Neuronal stem cell (in vitro differentiated cells): ENCODE measurements around the gene HSPG2.
A peak's percentile ranks its signal among the peaks of the same experiment; 100 is the strongest.

Experiments
- DNase-seq: peaks from one replicate; pipeline ENCODE4 v3.0.0-alpha.2; 2013; ENCODE audit warnings: low spot score
- H2AFZ ChIP-seq: one replicate; pipeline ENCODE4 v1.6.1; 2013; ENCODE audit warnings: mild to moderate bottlenecking, low read length, inconsistent platforms
- H2AK5ac ChIP-seq: 2 replicates; pipeline ENCODE4 v1.6.1; 2013; ENCODE audit warnings: low read depth, mild to moderate bottlenecking, inconsistent platforms, low read length, moderate library complexity, mixed read lengths
- H2BK120ac ChIP-seq: 2 replicates; pipeline ENCODE4 v1.6.1; 2013; ENCODE audit warnings: low read depth, mild to moderate bottlenecking, inconsistent platforms, low read length, moderate library complexity, mixed read lengths
- H2BK12ac ChIP-seq: one replicate; pipeline ENCODE4 v1.6.1; 2013; ENCODE audit warnings: low read length, inconsistent platforms
- H2BK15ac ChIP-seq: 2 replicates; pipeline ENCODE4 v1.6.1; 2013; ENCODE audit warnings: mild to moderate bottlenecking, low read length, inconsistent platforms, mixed read lengths
- H2BK5ac ChIP-seq: one replicate; pipeline ENCODE4 v1.6.1; 2013; ENCODE audit warnings: inconsistent platforms, mild to moderate bottlenecking, low read length, moderate library complexity
- H3K14ac ChIP-seq: one replicate; pipeline ENCODE4 v1.6.1; 2013; ENCODE audit warnings: low read length, inconsistent platforms
- H3K18ac ChIP-seq: 2 replicates; pipeline ENCODE4 v1.6.1; 2013; ENCODE audit warnings: low read length, inconsistent platforms
- H3K23ac ChIP-seq: 2 replicates; pipeline ENCODE4 v1.6.1; 2013; ENCODE audit warnings: low read depth, mild to moderate bottlenecking, mixed read lengths, low read length, inconsistent platforms; ENCODE audit not compliant: poor library complexity
- H3K27ac ChIP-seq: replicated peaks from 3 replicates; pipeline ENCODE4 v1.5.1; 2013; ENCODE audit warnings: low read length, inconsistent platforms
- H3K27me3 ChIP-seq, 3 experiments: 2 replicates each; pipeline ENCODE4 v1.6.1; 2013; ENCODE audit warnings: low read length in 3 of 3, mild to moderate bottlenecking in 2 of 3, inconsistent platforms in 1 of 3, low read depth in 1 of 3, mixed read lengths in 1 of 3, moderate library complexity in 1 of 3; ENCODE audit not compliant: control insufficient read depth in 3 of 3, insufficient read depth in 3 of 3
- H3K36me3 ChIP-seq, 2 donors: replicated peaks in 1 of 2; 2 replicates each; pipeline ENCODE4 v1.6.1; 2013; ENCODE audit warnings: low read length in 2 of 2; ENCODE audit not compliant: control insufficient read depth in 2 of 2, insufficient read depth in 2 of 2
- H3K4ac ChIP-seq: 2 replicates; pipeline ENCODE4 v1.6.1; 2013; ENCODE audit warnings: inconsistent platforms, mild to moderate bottlenecking, low read length, moderate library complexity
- H3K4me1 ChIP-seq, 2 donors: 1 replicate in 1 of 2; 2 replicates in 1 of 2; pipeline ENCODE4 v1.6.1; 2013; ENCODE audit warnings: low read length in 2 of 2, low read depth in 1 of 2; ENCODE audit not compliant: control insufficient read depth in 2 of 2, insufficient read depth in 1 of 2
- H3K4me2 ChIP-seq: one replicate; pipeline ENCODE4 v1.6.1; 2013; ENCODE audit warnings: mild to moderate bottlenecking, low read length, inconsistent platforms; ENCODE audit not compliant: insufficient read depth, poor library complexity, severe bottlenecking
- H3K4me3 ChIP-seq, 2 donors: 2 replicates each; pipeline ENCODE4 v1.5.1; 2013; ENCODE audit warnings: low read length in 2 of 2, mild to moderate bottlenecking in 2 of 2, inconsistent platforms in 1 of 2, moderate library complexity in 1 of 2
- H3K79me1 ChIP-seq: one replicate; pipeline ENCODE4 v1.6.1; 2013; ENCODE audit warnings: low read depth, mild to moderate bottlenecking, inconsistent platforms, low read length, moderate library complexity
- H3K9ac ChIP-seq: one replicate; pipeline ENCODE4 v1.6.1; 2013; ENCODE audit warnings: mild to moderate bottlenecking, low read depth, low read length, inconsistent platforms; ENCODE audit not compliant: poor library complexity
- H3K9me3 ChIP-seq, 2 donors: replicated peaks in 1 of 2; 2 replicates each; pipeline versions ENCODE3 to v1.6.1; 2013; ENCODE audit warnings: low read length in 2 of 2, mild to moderate bottlenecking in 2 of 2, inconsistent platforms in 1 of 2, low read depth in 1 of 2, mixed read lengths in 1 of 2, moderate library complexity in 1 of 2; ENCODE audit not compliant: control insufficient read depth in 2 of 2, insufficient read depth in 1 of 2
- H4K8ac ChIP-seq: one replicate; pipeline ENCODE4 v1.6.1; 2013; ENCODE audit warnings: low read depth, mild to moderate bottlenecking, inconsistent platforms, low read length, moderate library complexity
- H4K91ac ChIP-seq: one replicate; pipeline ENCODE4 v1.6.1; 2013; ENCODE audit warnings: low read length, low read depth, mild to moderate bottlenecking, inconsistent platforms; ENCODE audit not compliant: poor library complexity
- WGBS, 2 donors: extraction: QIAGEN DNeasy Blood & Tissue Kit; methylation state at CpG; one replicate each; pipeline ENCODE4 v1.1.7; 2013; ENCODE audit warnings: missing lambda C conversion rate in 2 of 2, mixed read lengths in 1 of 2; ENCODE audit not compliant: insufficient read length in 2 of 2, insufficient replicate concordance in 1 of 2; ENCODE audit errors: extremely low coverage in 2 of 2; 5-methylcytosine and 5-hydroxymethylcytosine counted together

Gene HSPG2

GRCh38 chr1:21836010-21836409, 101.1 kb downstream of the HSPG2 start:
- no peaks in the 10 kb centered on the region for H3K4me1 ChIP-seq
- H3K23ac ChIP-seq, result no peak overlapping the region
- H3K79me1 ChIP-seq, result peaks cover 2% of the 10 kb centered on the region
- H3K9ac ChIP-seq, result no peak overlapping the region
- H4K8ac ChIP-seq, result no peak overlapping the region
- no peak overlapping the region for H2BK5ac ChIP-seq
- H3K27ac ChIP-seq, result no peak overlapping the region
- H3K4me2 ChIP-seq, result no peak overlapping the region
- H3K9me3 ChIP-seq, result peaks cover 21 to 24% of the 10 kb centered on the region in 2 donors
- DNase-seq, result no peak
- H2BK15ac ChIP-seq, result no peak overlapping the region
- no peak overlapping the region for H3K4me3 ChIP-seq
- no peak overlapping the region for H3K4ac ChIP-seq
- H3K27me3 ChIP-seq, result no peaks in the 10 kb centered on the region
- H3K36me3 ChIP-seq, result peaks cover 58 to 87% of the 10 kb centered on the region in 2 donors
- H3K18ac ChIP-seq, result no peak overlapping the region
- no CpG with 5 or more reads among the region's 4 CpGs for WGBS, 2 donors
- no peak overlapping the region for H2AFZ ChIP-seq
- no peak overlapping the region for H4K91ac ChIP-seq
- H2AK5ac ChIP-seq, result no peak overlapping the region
- H3K14ac ChIP-seq, result no peak overlapping the region
- H2BK12ac ChIP-seq, result no peak overlapping the region
- no peak overlapping the region for H2BK120ac ChIP-seq

DNA sequence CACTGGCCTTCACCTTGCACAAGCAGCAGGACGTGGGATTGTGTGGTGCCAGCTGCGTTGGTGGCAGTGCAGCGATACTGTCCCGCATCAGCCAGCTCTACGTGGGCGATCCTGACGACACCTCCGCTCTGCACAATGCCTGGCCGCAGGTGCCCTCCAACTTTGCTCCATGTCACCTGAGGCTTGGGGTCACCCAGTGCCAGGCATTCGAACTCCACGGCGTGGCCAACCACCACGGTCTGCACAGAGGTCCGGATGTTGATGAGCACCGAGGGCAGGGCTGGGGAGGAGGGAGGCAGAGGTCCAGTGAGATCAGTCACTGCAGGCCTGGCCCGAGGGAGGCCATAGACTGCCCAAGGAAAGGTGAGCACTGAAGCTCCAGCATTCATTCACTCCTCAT, 102.4 kb downstream of the HSPG2 start:
- no peak overlapping the region for H3K27ac ChIP-seq
- H3K36me3 ChIP-seq, result peaks cover 65 to 88% of the 10 kb centered on the region in 2 donors

GRCh38 chr1:21834094-21834493, 103.0 kb downstream of the HSPG2 start:
- Histone ChIP-seq H3K36me3 (peaks cover 65 to 88% of the 10 kb centered on the region in 2 donors), H3K14ac (no peak overlapping the region), H3K79me1 (no peaks in the 10 kb centered on the region), H2BK12ac (no peak overlapping the region), H3K18ac (no peak overlapping the region), H3K4me3 (no peak overlapping the region), H4K8ac (no peak overlapping the region), H3K4ac (no peak overlapping the region), H2AFZ (no peak overlapping the region), H2AK5ac (no peak overlapping the region), H3K9me3 (peaks cover 21 to 24% of the 10 kb centered on the region in 2 donors), H3K23ac (no peak overlapping the region), H3K4me2 (no peak overlapping the region), H3K27me3 (no peaks in the 10 kb centered on the region), H2BK120ac (no peak overlapping the region), H2BK15ac (no peak overlapping the region), H3K4me1 (no peaks in the 10 kb centered on the region), H2BK5ac (no peak overlapping the region), H4K91ac (no peak overlapping the region), H3K27ac (no peak overlapping the region), H3K9ac (no peak overlapping the region)
- no CpG with 5 or more reads among the region's 1 CpG for WGBS, 2 donors
- DNase-seq, result no peak

More for the DNA sequence above, 102.4 kb downstream of the HSPG2 start:
- H3K4me1 ChIP-seq, result no peaks in the 10 kb centered on the region
- H3K4ac ChIP-seq, result no peak overlapping the region
- H2AK5ac ChIP-seq, result no peak overlapping the region
- peaks cover 2% of the 10 kb centered on the region for H3K79me1 ChIP-seq
- no peak overlapping the region for H2BK12ac ChIP-seq
- no peak overlapping the region for H2BK5ac ChIP-seq
- peak overlapping the region; percentile 47 for H3K9ac ChIP-seq
- no peaks in the 10 kb centered on the region for H3K27me3 ChIP-seq
- H2BK120ac ChIP-seq, result no peak overlapping the region
- no peak for DNase-seq
- H3K23ac ChIP-seq, result no peak overlapping the region
- H3K4me3 ChIP-seq, result peak overlapping the region in 1 of 2 donors; percentile 33
- no peak overlapping the region for H4K91ac ChIP-seq
- peaks cover 21 to 24% of the 10 kb centered on the region in 2 donors for H3K9me3 ChIP-seq
- H4K8ac ChIP-seq, result no peak overlapping the region
- no peak overlapping the region for H2AFZ ChIP-seq
- H3K18ac ChIP-seq, result no peak overlapping the region
- H2BK15ac ChIP-seq, result no peak overlapping the region
- H3K14ac ChIP-seq, result no peak overlapping the region
- no peak overlapping the region for H3K4me2 ChIP-seq
- no CpG with 5 or more reads among the region's 16 CpGs for WGBS, 2 donors

DNA sequence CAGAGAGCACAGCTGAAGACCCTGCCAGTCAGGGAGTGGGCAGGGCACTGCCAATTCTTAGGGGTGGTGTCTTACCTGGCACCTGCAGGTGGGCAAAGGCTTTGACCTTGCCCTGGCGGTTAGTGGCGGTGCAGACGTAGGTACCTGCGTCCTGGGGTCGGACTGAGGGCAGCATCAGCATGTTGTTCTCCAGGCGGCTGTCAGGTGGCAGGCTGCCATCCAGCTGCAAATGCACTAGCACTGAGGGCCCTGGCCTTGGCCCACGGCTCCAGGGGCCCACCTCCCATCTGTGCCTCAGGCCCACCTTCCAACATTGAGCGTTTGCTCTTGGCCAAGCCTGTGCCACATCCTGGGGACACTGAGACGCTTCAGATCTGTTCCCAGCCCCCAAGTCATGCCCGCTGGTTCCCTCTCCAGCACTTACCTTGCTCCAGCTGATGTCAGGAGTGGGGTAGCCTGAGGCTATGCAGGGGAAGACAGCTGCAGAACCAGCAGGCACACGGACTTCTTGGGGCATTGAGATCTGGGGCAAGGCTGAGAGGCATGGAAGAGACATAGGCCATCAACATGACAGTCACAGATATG, 103.6 kb downstream of the HSPG2 start:
- no peak overlapping the region for H3K4ac ChIP-seq
- peak overlapping the region; percentile 12 for H3K14ac ChIP-seq
- peaks cover 21 to 24% of the 10 kb centered on the region in 2 donors for H3K9me3 ChIP-seq
- H4K8ac ChIP-seq, result no peak overlapping the region
- H3K27me3 ChIP-seq, result no peaks in the 10 kb centered on the region
- peak overlapping the region; percentile 16 for H2BK12ac ChIP-seq
- H3K4me1 ChIP-seq, result no peaks in the 10 kb centered on the region
- no CpG with 5 or more reads among the region's 11 CpGs for WGBS, 2 donors
- no peak overlapping the region for H3K4me2 ChIP-seq
- H3K27ac ChIP-seq, result no peak overlapping the region
- H2BK15ac ChIP-seq, result no peak overlapping the region
- DNase-seq, result no peak
- H2AFZ ChIP-seq, result no peak overlapping the region
- peaks cover 2% of the 10 kb centered on the region for H3K79me1 ChIP-seq
- no peak overlapping the region for H2BK5ac ChIP-seq
- H4K91ac ChIP-seq, result no peak overlapping the region
- no peak overlapping the region for H3K9ac ChIP-seq
- H2BK120ac ChIP-seq, result no peak overlapping the region
- no peak overlapping the region for H3K18ac ChIP-seq
- peaks cover 65 to 88% of the 10 kb centered on the region in 2 donors for H3K36me3 ChIP-seq
- no peak overlapping the region for H3K4me3 ChIP-seq
- no peak overlapping the region for H2AK5ac ChIP-seq
- H3K23ac ChIP-seq, result peak overlapping the region; percentile 67
